Stimulated activated CD8-positive, alpha-beta memory T cell treated with anti-CD3 and anti-CD28 coated beads, Interleukin-12 subunit alpha, Interleukin-12 subunit beta, amount 100 ng/mL, for 24 hours (primary cell): ENCODE data around the gene KCNJ16.

Source experiments
- DNase-seq: peaks from one replicate; pipeline ENCODE4 v3.0.0-alpha.2; 2020; ENCODE audit errors: extremely low read depth

The KCNJ16 gene

GRCh38 chr17:70098030-70098429 is 23.0 kb downstream of the KCNJ16 start:
- DNase-seq, result no peak

GRCh38 chr17:70099294-70099693 is 24.3 kb downstream of the KCNJ16 start:
- DNase-seq, result no peak

GRCh38 chr17:70099884-70100283 is 24.9 kb downstream of the KCNJ16 start:
- no peak for DNase-seq

GRCh38 chr17:70100983-70101382 is 26.0 kb downstream of the KCNJ16 start:
- no peak for DNase-seq

- DNase-seq, result no peak
These were observed 27.5 kb downstream of the KCNJ16 start for GRCh38 chr17:70102531-70102930.

- no peak for DNase-seq
These were observed 29.9 kb downstream of the KCNJ16 start for GRCh38 chr17:70104791-70105523.

- DNase-seq, result no peak
These were observed 30.6 kb downstream of the KCNJ16 start for GRCh38 chr17:70105641-70106040.

GRCh38 chr17:70106551-70106950 is 31.5 kb downstream of the KCNJ16 start:
- no peak for DNase-seq

GRCh38 chr17:70107441-70107840 is 32.4 kb downstream of the KCNJ16 start:
- no peak for DNase-seq

GRCh38 chr17:70107904-70108565 is 33.0 kb downstream of the KCNJ16 start:
- DNase-seq, result no peak

GRCh38 chr17:70109497-70109896 is 34.5 kb downstream of the KCNJ16 start:
- DNase-seq, result no peak

GRCh38 chr17:70110443-70110880 is 35.4 kb downstream of the KCNJ16 start:
- no peak for DNase-seq

GRCh38 chr17:70111201-70111600 is 36.2 kb downstream of the KCNJ16 start:
- DNase-seq, result no peak

GRCh38 chr17:70114405-70114804 is 39.4 kb downstream of the KCNJ16 start:
- DNase-seq, result no peak

GRCh38 chr17:70115126-70115525 is 40.1 kb downstream of the KCNJ16 start:
- DNase-seq, result no peak

- no peak for DNase-seq
These were observed 41.9 kb downstream of the KCNJ16 start for GRCh38 chr17:70116919-70117318.

- DNase-seq, result no peak
These were observed 44.5 kb downstream of the KCNJ16 start for GRCh38 chr17:70119545-70119944.

- DNase-seq, result no peak
These were observed 45.0 kb downstream of the KCNJ16 start for GRCh38 chr17:70119983-70120382.

GRCh38 chr17:70120425-70120824 is 45.4 kb downstream of the KCNJ16 start:
- no peak for DNase-seq

GRCh38 chr17:70121126-70121525 is 46.1 kb downstream of the KCNJ16 start:
- no peak for DNase-seq

- no peak for DNase-seq
These were observed 48.2 kb downstream of the KCNJ16 start for GRCh38 chr17:70123193-70123592.

GRCh38 chr17:70124723-70125122 is 49.7 kb downstream of the KCNJ16 start:
- no peak for DNase-seq

- no peak for DNase-seq
These were observed 52.3 kb downstream of the KCNJ16 start for GRCh38 chr17:70127221-70127873.
